PC-9 (cell line): Measurements from ENCODE around the gene C11orf58. TPM values are rescaled to one million over a fixed set of nuclear protein-coding genes. Genes with fewer than 3 reads are reported as not detected.

ENCODE experiments used
- BruUV-seq: library from RNA; stranded (reverse); fragments of 400-500 nt; replicated peaks from 2 replicates; lab custom pipeline; 2021; lab: Mats Ljungman, UMichigan
- CTCF ChIA-PET: fragments of 300-600 bp; sonication (Branson Sonifier 250); formaldehyde crosslinking; loops from one replicate; lab custom pipeline; 2022; ENCODE audit warnings: antibody characterized with exemption; lab: Charles Lee
- POLR2A ChIA-PET: fragments of 300-600 bp; sonication (Branson Sonifier 250); formaldehyde crosslinking; loops from one replicate; lab custom pipeline; 2022; ENCODE audit warnings: antibody characterized with exemption; ENCODE audit not compliant: unreplicated experiment; lab: Charles Lee
- DNase-seq, 2 experiments: peaks; one replicate each; pipeline versions ENCODE4 v3.0.0 to v3.0.0-alpha.2; 2015 to 2022; ENCODE audit warnings: mixed read lengths in 1 of 2
- H2AFZ ChIP-seq: fragments of 200-600 bp; sonication (generic); 2 replicates; pipeline ENCODE4 v1.8.1; 2017; ENCODE audit warnings: antibody characterized with exemption
- H3F3A ChIP-seq: fragments of 200-600 bp; sonication (generic); 2 replicates; pipeline ENCODE4 v1.8.1; 2017; ENCODE audit warnings: antibody characterized with exemption, mild to moderate bottlenecking, low read depth; ENCODE audit not compliant: insufficient read depth
- H3K27ac ChIP-seq: fragments of 200-600 bp; sonication (generic); 2 replicates; pipeline ENCODE4 v1.6.1; 2016; ENCODE audit warnings: mixed run types
- H3K27me3 ChIP-seq: fragments of 200-600 bp; sonication (generic); 2 replicates; pipeline ENCODE4 v1.6.1; 2016; ENCODE audit warnings: low read depth, mixed run types; ENCODE audit not compliant: insufficient read depth
- H3K36me3 ChIP-seq: fragments of 200-600 bp; sonication (generic); 2 replicates; pipeline ENCODE4 v1.6.1; 2016; ENCODE audit warnings: low read depth, mixed run types
- H3K4me1 ChIP-seq: fragments of 200-600 bp; sonication (generic); replicated peaks from 2 replicates; pipeline ENCODE4 v1.6.1; 2016; ENCODE audit warnings: mixed run types; ENCODE audit not compliant: insufficient read depth
- H3K4me2 ChIP-seq: fragments of 200-600 bp; sonication (generic); 2 replicates; pipeline ENCODE4 v1.6.1; 2017; ENCODE audit warnings: mixed run types
- H3K4me3 ChIP-seq: fragments of 200-600 bp; sonication (generic); 2 replicates; pipeline ENCODE4 v1.6.1; 2016; ENCODE audit warnings: mixed run types
- H3K79me2 ChIP-seq: fragments of 200-600 bp; sonication (generic); 2 replicates; pipeline ENCODE4 v1.6.1; 2017; ENCODE audit warnings: low read depth, mixed run types
- H3K9me2 ChIP-seq: fragments of 200-600 bp; sonication (generic); 2 replicates; pipeline ENCODE4 v1.8.1; 2017; ENCODE audit warnings: mild to moderate bottlenecking; ENCODE audit not compliant: insufficient read depth
- H3K9me3 ChIP-seq: fragments of 200-600 bp; sonication (generic); 2 replicates; pipeline ENCODE4 v1.8.1; 2016; ENCODE audit warnings: low read depth; ENCODE audit not compliant: insufficient read depth
- H4K20me1 ChIP-seq: fragments of 200-600 bp; sonication (generic); 2 replicates; pipeline ENCODE4 v1.8.1; 2017; ENCODE audit not compliant: insufficient read depth
- CTCF ChIP-seq: fragments of 200-600 bp; sonication (generic); conservative IDR thresholded peaks from 2 replicates; pipeline ENCODE4 v1.6.1; 2017; ENCODE audit warnings: mixed run types, antibody characterized with exemption, mild to moderate bottlenecking, moderate library complexity
- EZH2 ChIP-seq: fragments of 200-600 bp; sonication (generic); IDR thresholded peaks from 2 replicates; pipeline ENCODE4 v1.8.0; 2017; ENCODE audit warnings: antibody characterized with exemption, low read depth
- intact Hi-C: fragments of 100-400 bp; cut with micrococcal nuclease; formaldehyde crosslinking; loops from one replicate; pipeline ENCODE4 v1.10.0; 2022; ENCODE audit not compliant: unreplicated experiment
- total RNA-seq: library from RNA; stranded (reverse); gene quantifications from 2 replicates; pipeline ENCODE4 v1.2.3, GENCODE V29; 2021

The C11orf58 gene
- total RNA-seq, 1 experiment from 2014 or later = 84.1 TPM

- ChIA-PET CTCF (no interaction called here), POLR2A (no interaction called here)
- Histone ChIP-seq H4K20me1 (no peaks in the 10 kb centered on the region), H3K36me3 (no peaks in the 10 kb centered on the region), H3K27ac (no peak overlapping the region), H3K27me3 (no peaks in the 10 kb centered on the region), H2AFZ (no peak overlapping the region), H3F3A (no peaks in the 10 kb centered on the region), H3K4me3 (no peak overlapping the region), H3K4me2 (no peak overlapping the region), H3K4me1 (peaks cover 14% of the 10 kb centered on the region), H3K79me2 (no peaks in the 10 kb centered on the region), H3K9me2 (no peaks in the 10 kb centered on the region), H3K9me3 (no peaks in the 10 kb centered on the region)
- no TSS peak for BruUV-seq
- no peak for DNase-seq
- intact Hi-C loops = no loop called here
- TF ChIP-seq EZH2 (no peak), CTCF (no peak)
Measured at GRCh38 chr11:16778286-16778685, 39.8 kb downstream of the C11orf58 start.

- TF ChIP-seq EZH2 (no peak), CTCF (no peak)
- Histone ChIP-seq H4K20me1 (no peaks in the 10 kb centered on the region), H3K27ac (no peak overlapping the region), H3K4me3 (no peak overlapping the region), H3F3A (no peaks in the 10 kb centered on the region), H3K4me2 (no peak overlapping the region), H3K27me3 (no peaks in the 10 kb centered on the region), H3K79me2 (no peaks in the 10 kb centered on the region), H3K36me3 (no peaks in the 10 kb centered on the region), H2AFZ (no peak overlapping the region), H3K4me1 (peaks cover 14% of the 10 kb centered on the region), H3K9me3 (no peaks in the 10 kb centered on the region), H3K9me2 (no peaks in the 10 kb centered on the region)
- BruUV-seq = no TSS peak
- intact Hi-C loops = no loop called here
- ChIA-PET CTCF (no interaction called here), POLR2A (no interaction called here)
- DNase-seq = no peak
Measured at GRCh38 chr11:16778876-16779275, 40.4 kb downstream of the C11orf58 start.

- ChIA-PET POLR2A (no interaction called here), CTCF (no interaction called here)
- Histone ChIP-seq H3F3A (no peaks in the 10 kb centered on the region), H3K27ac (no peak overlapping the region), H3K9me3 (no peaks in the 10 kb centered on the region), H3K36me3 (no peaks in the 10 kb centered on the region), H3K4me2 (no peak overlapping the region), H3K4me1 (peaks cover 14% of the 10 kb centered on the region), H4K20me1 (no peaks in the 10 kb centered on the region), H3K79me2 (no peaks in the 10 kb centered on the region), H3K9me2 (no peaks in the 10 kb centered on the region), H3K27me3 (no peaks in the 10 kb centered on the region), H3K4me3 (no peak overlapping the region), H2AFZ (no peak overlapping the region)
- DNase-seq = no peak
- no TSS peak for BruUV-seq
- TF ChIP-seq CTCF = no peak
- TF ChIP-seq EZH2 = no peak
- intact Hi-C loops = no loop called here
Measured at GRCh38 chr11:16779436-16779835, 41.0 kb downstream of the C11orf58 start.
